22Rv1 (cell line): ENCODE data around the gene SEZ6L.
"Not testable (repeated sequence)": the region's sequence is repeated elsewhere in the genome, so short reads cannot be mapped to it uniquely, and the experiment has no call there.

Experiments
- H3K27ac ChIP-seq: fragments of 450-650 bp; 2 replicates; pipeline ENCODE4 v1.5.1; 2017
- CTCF ChIP-seq: fragments of 450-650 bp; IDR thresholded peaks from 2 replicates; pipeline ENCODE4 v1.5.1; 2017; ENCODE audit warnings: mild to moderate bottlenecking
- ZFX ChIP-seq: fragments of 450-650 bp; IDR thresholded peaks from 2 replicates; pipeline ENCODE4 v1.6.1; 2017; ENCODE audit warnings: antibody characterized with exemption, borderline replicate concordance

Gene SEZ6L

DNA sequence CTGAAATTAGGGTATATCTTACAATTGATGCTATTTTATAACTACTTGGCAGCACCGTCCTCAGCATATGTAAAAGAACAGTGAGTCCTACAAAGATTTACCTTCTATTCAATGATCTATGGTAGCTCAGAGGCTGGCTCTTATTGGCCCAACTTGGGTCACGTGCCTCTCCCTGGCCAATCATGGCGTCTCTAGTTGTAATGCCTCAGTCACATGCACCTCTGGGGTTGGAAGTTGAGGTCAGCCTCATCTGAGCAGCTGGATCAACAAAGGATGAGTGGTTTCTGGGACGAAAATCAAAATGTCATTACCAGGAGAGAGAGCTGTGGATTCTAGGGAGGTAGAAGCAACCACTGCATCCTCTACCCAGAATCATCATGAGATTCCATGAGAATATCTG lies 236.9 kb downstream of the SEZ6L start:
- TF ChIP-seq CTCF (no peak), ZFX (no peak)
- H3K27ac ChIP-seq = no peak overlapping the region

DNA sequence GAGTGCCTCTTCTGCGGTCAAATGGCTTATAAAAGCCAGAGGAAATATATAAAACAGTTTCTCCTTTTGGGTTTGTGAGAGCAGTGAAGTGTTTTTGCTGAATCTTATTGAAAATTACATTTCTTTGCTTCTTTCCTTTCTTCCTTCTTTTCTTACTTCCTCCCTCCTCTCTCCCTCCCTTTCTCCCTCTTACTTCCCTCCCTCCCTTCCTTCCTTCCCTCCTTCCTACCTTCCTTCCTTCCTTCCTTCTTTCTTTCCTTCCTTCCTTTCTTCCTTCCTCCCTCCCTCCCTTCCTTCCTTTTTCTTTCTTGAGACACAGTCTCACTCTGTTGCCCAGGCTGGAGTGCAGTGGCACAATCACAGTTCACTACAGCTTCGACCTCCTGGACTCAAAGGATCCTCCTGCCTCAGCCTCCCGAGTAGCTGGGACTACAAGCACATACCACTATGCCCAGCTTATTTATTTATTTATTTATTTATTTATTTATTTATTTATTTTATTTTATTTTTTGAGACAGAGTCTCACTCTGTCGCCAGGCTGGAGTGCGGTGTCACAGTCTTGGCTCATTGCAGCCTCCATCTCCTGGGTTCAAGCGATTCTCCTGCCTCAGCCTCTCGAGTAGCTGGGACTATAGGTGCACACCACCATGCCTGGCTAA lies 239.4 kb downstream of the SEZ6L start:
- H3K27ac ChIP-seq = not testable (repeated sequence)

- TF ChIP-seq ZFX = no peak
- TF ChIP-seq CTCF = no peak
- no peak overlapping the region for H3K27ac ChIP-seq
Observed at GRCh38 chr22:26409719-26410335, 240.6 kb downstream of the SEZ6L start.

GRCh38 chr22:26410386-26410785 lies 241.1 kb downstream of the SEZ6L start:
- H3K27ac ChIP-seq = no peak overlapping the region
- TF ChIP-seq ZFX (no peak), CTCF (no peak)

- TF ChIP-seq CTCF (no peak), ZFX (no peak)
- no peak overlapping the region for H3K27ac ChIP-seq
Observed at GRCh38 chr22:26414347-26414746, 245.1 kb downstream of the SEZ6L start.

GRCh38 chr22:26416256-26416655 lies 247.0 kb downstream of the SEZ6L start:
- TF ChIP-seq ZFX = no peak
- no peak for TF ChIP-seq CTCF
- H3K27ac ChIP-seq = no peak overlapping the region

- no peak overlapping the region for H3K27ac ChIP-seq
- TF ChIP-seq ZFX = no peak
- no peak for TF ChIP-seq CTCF
Observed at GRCh38 chr22:26416670-26417276, 247.5 kb downstream of the SEZ6L start.
